GM19238 (cell line): ENCODE measurements around the gene ZNF286A.
A peak's percentile ranks its signal among the peaks of the same experiment; 100 is the strongest.
"Not testable (repeated sequence)": the region's sequence is repeated elsewhere in the genome, so short reads cannot be mapped to it uniquely, and the experiment has no call there.

Source experiments
- DNase-seq: peaks from one replicate; pipeline ENCODE4 v3.0.0; 2011; ENCODE audit warnings: low spot score; ENCODE audit not compliant: insufficient read length

Gene ZNF286A

DNA sequence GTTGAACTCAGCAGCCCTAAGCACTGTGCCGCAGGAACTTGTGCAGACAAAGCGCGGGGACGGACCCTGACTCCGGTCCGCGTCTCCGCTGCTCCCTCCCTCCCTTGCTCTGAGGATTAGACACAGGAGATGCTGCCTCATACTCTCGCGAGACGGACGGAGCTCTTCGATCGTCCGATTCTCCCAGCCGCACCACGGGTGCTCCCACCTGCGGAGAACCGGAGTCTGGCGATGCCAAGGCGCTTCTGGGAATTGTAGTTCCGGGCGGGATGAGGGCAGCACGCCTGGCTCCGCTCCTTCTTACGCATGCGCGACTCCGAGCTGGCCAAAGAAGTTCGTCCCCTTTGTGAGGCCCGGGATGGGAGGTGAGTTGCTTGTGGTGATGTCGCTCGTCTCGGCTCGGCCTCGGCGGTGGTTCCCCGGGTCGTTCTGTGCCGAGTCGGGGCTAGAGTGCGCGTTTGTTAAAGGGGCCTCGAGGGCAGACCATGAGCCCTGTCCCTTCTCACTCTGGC, at the start of gene ZNF286A:
TSS of gene ZNF286A (plus strand) at position 340 of the 512 bp plus-strand sequence. CDS start 578 bp downstream, outside the sequence.
- DNase-seq: peak; percentile 89

DNA sequence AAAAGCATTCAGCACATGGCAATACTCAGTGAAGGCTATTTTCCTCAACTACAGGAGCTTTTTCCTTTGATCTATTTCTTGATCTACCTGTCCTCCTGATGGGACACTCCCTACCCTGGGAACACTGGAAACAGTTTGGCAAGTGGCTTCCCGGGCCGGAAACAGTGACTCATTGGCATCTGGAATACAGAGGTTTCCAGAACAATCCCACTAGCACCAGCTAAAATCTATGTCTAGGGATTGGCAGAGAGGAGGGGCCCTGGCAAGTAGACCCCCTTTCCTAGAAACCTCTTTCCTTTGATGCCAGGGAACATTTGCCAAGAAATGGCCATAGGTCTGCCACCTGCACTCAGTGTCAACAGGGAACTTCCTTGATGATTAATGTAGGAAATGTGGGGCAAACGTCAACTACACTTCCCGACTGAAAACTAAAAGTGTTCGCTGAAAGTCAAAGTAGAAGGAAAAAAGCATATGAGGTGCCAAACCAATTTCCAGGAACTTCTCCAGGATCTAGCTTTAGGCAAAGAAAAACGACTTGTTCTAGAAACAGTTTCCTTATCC, 49.6 kb upstream of the ZNF286A start:
- DNase-seq: no peak

DNA sequence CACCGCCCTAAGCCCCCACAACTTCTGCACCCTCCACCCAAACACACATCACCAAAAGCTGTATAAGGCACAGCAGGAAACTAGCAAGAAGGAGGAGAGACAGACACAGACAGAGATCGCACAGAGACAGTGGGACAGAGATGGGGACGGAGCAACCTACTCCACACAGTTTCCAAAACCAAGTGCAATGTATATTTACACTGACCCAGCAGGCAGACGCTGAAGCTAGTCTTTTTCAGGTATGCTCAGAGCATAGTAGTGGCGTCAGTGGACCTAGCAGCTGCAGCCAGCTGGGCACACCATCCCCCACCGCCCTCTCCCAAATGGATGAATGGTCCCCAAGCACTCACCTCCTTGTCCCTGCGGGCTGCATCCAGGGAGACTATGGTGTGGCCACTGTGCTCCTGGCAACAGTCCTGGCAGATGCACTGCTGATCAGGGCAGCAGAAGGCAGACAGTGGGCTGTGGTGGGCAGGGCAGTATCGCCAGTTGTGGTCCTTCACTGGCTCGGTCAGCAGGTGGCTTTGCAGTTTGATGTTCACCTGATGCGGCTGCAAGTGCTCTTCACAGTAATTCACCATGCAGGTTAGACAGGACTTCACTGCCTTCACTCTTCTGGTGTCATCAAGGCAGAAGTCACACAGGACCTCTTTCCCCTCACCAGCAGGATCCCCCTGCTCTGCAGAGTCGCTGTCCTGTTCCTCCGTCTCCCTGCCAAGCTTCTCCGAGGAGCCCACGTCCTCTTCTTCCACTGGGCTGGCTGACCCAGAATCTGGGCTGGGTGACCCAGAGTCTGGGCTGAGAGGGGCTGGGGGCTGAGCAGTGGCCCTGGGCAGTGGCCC, 48.6 kb upstream of the ZNF286A start:
- no peak for DNase-seq

DNA sequence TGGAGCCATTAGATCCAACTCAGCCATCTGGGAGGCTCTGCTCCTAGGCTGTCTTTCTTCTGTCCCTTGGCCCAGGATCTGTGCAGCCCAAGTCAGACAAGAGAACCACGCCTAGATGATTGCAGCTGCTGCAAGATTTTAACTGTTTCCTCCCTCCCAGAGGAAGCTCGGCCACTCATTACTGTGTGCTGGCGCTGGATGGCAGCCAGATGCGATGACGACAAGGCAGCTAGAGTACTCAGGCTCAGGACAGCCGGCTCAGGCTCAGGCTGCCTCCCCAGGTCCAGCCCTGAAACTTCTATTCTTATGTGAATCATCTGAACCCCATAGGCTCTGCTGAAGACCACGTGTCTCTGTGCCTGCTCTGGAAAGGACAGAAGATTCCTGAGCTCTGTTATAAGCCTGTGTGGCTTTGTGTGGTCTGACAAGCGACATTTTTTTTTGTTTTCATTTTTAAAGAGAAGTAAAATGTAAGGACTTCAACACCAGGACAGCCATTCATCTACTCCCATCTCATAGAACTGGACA, 47.9 kb upstream of the ZNF286A start:
- peak; percentile 13 for DNase-seq

DNA sequence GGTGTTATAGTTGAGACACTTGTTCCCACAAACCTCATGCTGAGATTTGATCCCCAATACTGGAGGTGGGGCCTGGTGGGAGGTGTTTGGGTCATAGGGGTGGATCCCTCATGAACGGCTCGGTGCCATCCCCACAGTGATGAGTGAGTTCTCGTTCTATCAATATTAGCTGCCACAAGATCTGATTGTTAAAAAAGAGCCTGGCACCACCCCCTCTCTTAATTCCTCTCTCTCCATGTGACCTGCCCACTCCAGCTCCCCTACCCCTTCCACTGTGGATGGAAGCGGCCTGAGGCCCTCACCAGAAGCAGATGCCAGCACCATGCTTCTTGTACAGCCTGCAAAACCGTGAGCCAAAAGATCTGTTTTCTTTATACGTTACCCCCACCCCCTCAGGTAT, 46.6 kb upstream of the ZNF286A start:
- no peak for DNase-seq

DNA sequence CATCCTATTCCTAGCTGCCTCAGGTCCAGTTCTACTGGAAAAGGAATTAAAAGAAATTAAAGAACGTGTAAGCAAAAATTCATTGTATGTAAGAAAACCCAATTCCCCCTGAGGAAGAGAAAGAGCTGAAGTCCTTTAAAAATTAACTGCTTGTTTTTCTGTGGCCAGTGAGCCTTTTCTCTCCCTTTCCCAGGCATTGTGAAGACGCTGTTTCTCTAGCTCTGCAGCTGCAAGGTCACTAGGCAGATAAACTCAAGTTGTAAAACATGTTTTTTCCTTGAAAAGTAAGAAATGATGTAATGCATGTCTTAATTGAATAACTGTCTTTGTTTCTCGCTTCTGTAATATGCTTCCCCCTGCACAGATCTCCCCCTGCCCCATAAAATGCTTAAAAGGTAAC, 45.2 kb upstream of the ZNF286A start:
- not testable (repeated sequence) for DNase-seq

DNA sequence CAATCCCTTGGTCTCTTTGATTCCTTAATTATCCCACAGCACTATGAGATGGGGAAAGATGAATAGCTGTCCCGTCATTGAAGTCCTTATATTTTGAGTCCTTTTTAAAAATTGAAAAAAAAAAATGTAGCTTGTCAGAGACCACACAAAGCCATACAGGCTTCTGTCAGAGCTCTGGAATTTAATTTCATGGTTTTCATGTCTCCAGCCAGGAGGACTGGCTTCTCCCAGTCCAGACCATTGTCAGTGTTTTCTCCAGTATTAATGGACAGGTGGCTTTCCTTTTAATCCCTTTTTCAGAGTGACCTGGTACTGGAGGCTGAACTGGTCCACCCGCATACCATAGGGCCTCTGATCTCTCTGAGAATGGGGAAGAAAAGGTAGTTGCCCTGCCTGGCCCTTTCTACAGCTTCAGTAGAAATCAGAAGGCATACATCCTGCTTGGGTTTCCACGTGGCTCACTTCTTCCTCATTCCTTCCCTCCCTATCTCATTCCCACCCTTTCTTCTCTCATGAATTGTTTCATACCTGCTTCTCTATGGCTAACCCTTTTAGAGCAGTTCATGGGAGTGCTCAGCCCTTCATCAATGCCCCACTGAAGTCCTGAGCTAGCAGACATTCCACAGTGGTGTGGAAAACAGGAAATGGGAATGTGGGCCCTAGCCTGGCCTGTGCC, 44.5 kb upstream of the ZNF286A start:
- DNase-seq: no peak

DNA sequence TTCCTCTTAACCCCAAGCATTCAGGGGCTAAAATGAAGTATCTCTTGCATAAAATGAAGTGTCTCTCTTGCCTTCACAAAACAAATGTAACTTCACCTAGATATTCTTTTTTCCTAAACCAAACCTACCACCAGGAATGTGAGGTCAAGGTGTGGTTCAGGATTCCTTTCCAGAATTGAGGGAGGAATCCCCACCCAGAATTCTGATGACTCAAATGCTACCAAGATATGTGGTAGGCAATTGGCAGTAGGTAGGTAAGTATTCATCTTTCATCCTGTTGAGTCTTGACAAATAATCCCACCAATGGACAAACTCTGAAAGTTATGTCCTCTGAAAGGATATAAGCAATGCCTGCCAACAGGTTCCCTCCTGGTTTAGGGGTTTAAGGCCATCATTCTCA, 41.7 kb upstream of the ZNF286A start:
- DNase-seq: no peak

DNA sequence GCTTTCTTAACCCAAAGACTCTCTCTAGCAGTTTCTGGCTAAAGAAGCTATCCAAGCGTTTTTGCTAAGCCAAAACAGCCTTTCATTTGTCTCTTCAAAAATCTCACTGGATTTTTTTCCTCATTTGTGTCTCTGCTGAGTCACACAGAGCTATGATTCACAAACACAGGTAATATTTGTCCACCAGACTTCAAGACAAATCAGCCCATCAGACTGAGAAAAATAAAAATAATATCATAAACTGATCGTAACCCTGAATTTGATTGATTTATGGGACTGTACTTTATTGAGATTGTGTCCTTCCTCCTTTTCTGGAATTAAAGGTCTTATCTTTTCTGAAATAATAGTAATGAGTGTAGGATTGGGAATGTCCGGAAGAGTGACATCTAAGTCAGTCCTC, 41.3 kb upstream of the ZNF286A start:
- DNase-seq: no peak

DNA sequence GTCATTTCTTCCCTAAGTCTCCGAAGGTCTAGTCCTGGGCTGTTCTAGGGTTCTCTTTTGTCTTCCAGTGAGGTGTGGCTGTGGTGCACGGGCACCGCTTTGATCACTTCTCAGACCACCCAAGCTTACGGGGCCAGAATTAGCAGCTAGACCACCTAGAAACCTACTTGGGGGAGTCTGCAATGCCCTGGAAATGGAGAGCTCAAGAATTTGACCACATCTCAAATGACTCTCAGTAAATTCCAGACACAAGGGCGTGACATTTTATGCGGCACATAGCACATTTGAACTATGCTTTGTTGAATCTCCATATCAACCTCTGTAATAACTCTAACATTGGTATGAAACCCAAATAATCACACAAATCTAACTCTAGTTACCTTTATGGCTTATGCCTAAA, 40.3 kb upstream of the ZNF286A start:
- DNase-seq: no peak

DNA sequence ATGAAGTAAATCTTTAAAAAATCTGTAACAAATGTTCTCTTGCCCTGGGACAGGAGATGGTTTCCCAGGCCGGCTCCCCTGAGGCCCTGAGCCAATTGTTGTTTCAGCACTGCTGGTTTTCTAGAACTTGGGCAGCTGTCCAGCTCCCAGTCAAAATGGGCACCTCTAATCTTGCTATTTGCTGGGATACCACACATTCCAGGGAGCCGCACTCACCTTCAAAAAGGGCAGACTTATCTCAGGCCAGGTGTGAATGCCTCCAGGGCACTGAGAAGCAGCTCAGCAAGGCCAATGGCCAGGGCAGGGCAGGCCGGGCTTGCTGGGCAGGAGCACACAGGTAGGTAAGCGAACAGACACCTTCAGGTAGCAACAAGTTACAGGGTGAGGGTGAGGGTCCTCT, 39.9 kb upstream of the ZNF286A start:
- no peak for DNase-seq

DNA sequence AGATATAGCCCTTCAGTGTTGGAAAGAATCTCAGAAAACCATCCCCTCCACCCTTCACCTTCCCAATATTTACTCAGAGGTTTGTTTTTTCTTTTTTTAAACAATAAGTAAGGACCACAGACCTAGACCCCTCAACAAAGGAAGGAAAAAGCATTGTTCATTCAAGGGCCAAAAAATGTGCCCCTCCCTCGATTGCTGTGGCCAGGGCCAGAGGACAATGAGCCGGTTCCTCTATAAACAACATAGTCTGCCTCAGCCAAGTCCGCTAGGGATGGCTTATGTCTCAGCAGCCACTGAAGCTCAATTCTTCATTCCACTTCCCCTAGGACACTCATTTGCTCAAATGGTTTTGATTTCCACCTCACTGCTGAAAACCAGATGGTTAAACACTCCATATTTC, 39.5 kb upstream of the ZNF286A start:
- no peak for DNase-seq

DNA sequence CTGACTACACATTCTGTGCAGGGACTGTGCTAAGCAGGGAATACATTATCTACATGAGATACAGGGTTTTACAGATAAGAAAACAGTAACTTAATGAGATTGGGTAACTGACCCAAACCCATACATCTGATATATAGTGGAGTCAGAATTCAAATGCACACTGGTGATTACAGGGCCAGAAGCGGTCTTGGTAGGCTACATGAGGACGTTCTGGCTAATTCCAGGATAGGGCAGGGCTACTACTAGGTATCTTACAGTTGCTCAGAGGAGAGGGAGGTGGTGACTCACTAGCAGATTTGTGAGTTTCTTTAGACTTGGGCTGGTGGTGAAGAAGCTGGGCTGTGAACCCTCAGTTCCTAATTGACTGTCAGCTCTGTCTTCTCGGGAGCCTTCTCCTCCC, 36.9 kb upstream of the ZNF286A start:
- no peak for DNase-seq

DNA sequence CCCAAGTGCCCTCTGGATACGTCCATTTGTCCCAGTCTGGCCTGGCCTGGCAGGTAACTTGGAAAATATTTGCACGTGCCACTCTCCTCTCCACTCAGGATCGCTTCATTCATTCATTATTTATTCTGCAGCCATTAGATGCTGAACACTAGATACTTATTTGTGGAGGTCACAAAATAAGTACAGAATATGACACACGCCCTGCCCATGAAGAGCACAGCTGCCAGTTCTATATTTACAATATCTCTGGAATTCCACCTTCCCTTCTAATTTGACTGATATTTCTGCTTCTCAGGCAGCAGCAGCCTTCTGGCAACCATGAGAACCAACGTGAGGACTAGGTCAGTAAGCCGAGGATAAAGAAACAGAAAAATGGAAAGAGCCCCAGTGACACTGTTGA, 36.4 kb upstream of the ZNF286A start:
- DNase-seq: no peak

DNA sequence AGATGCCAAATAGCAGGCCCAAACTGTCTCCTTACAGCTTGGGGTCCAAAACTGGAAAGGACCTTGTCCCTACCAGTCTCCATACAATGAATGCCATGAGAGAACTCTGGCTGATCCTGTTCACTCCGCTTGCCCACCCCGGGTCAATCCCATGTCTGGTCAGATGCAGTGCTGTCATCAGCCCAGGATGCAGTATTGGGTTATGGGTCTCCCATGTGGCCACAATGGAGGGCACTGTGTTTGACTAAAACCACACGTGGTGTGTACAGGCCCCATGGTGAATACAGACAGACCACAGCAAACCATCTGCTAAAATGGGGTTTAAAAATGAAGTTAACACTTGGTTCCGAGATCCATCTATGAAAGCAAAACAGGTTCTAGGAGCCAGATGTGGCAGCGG, 35.9 kb upstream of the ZNF286A start:
- no peak for DNase-seq

DNA sequence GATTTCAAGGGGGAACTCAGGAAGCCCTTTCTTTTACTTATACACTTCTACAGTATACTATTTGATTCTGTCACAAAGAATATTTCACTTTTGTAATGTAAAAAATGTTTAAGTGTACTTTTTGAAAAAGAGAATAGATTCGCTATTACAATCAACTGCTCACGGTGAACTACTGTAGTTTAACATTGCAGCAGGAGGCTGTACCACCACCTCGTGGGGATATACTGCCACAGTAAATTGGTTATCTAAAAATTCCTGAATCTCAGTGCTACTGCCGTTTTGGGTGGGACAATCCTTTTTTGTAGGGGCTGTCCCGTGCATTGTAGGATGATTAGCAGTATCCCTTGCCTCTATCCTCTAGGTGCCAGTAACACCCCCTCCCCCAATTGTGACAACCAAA, 30.0 kb upstream of the ZNF286A start:
- not testable (repeated sequence) for DNase-seq

DNA sequence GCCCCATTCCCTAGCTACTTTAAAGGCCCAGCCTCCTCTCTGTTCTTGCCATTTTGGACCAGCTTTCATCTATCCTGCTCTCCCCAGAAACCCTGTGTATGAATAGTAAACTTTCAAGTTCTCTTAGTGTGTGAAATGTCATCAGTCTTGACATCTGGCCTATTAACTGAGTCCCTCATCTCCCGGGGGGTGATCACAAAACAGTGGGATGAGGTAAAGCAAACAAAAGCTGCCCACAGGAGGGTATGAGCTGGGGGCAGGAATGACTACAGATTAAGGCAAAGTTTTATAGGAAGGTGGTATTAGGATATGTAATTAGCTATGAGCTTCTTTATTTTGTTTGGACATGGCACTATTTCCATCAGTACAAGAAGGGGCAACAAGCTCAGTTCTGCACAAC, 24.9 kb upstream of the ZNF286A start:
- DNase-seq: not testable (repeated sequence)

DNA sequence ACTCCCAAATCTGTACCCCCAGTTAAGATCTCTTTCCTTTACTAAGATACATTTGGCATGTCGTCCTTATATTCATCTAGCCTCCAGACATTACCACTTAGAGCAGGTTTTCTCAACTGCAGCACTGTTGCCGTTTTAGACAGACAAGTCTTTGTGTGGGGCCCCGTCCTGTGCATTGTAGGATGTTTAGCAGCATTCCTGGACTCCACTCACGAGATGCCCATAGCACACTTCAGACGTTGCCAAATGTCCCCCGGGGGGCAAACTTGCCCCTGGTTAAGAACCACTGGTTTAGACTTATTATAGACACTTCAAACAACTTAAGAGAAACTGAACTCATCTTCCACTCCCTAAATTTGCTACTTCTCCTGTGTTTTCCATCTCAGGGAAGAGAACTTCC, 23.6 kb upstream of the ZNF286A start:
- DNase-seq: not testable (repeated sequence)

DNA sequence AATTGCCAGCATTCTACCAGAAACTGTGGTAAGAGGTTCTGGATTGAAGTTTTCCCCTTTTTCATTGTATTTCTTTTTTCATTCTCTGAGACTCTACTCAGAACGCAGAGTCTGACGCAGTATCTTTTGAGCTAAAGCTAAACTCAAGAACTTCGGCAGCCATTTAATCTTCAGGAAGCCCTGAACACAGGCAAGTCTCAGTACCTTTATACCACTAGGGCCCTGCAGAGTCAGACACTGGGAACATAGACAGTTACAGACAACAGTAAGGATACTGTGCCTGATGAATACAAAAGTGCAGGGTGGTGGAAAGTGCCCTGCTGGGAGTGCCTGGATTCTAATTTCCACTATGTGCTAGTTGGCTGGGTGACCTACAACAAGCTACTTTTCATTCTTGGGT, 16.4 kb upstream of the ZNF286A start:
- DNase-seq: not testable (repeated sequence)

DNA sequence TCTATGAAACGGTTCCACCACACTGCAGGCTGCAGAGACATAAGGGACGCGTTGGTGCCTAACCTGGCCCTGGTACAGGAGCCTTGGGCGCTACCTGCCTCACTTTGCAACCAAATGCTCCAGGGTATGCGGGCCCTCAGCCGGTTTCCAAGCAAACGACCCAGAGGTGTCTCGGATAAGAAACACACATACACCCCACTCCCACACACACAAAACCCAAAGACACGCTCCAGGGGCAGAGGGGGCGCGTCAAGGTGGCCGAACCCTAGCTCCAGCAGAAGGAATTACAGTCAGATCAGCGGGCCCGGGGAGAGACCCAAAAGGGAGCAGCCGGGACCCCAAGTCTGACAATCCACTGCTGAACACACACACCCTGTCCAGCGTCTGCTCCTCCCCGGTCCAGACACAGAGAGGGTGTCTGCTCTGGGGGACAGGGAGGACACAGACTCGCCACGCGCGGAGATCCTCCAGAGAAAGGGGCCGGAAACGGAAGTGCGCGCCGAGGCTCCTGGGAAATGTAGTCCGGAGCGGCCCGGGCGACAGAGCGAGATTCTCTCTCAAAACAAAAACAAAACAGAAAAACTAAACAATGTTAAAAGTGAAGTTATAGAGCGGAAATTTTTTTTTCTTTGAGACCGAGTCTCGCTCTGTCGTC, 15.6 kb upstream of the ZNF286A start, which contains the start of gene TRIM16:
TSS of gene TRIM16 (minus strand) at position 488 of the 655 bp plus-strand sequence. CDS start 32,702 bp downstream, outside the sequence.
- DNase-seq: peak; percentile 50

DNA sequence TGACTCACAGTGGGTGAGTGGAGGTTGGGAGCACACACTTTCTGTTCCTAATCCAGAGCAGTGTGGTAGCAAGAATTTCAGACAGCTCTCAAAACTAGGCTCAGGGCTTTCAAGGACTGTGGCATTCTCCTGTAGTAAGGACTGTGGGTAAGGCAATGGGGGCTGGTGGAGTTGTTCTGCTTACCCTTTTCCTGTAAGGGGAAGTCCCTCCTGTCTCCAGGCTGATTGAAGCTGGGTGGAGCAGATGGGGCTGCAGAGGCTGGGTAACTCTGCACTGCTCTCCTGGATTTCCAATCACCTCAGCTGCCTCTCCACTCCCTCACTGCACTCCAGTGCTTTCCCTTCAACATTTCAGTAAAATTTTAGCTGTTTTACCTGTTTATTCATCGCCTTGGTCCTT, 12.1 kb upstream of the ZNF286A start:
- not testable (repeated sequence) for DNase-seq
